SU-DHL-6 (cell line): Measurements from ENCODE around the gene PLCXD1.
"Not testable (repeated sequence)": the region's sequence is repeated elsewhere in the genome, so short reads cannot be mapped to it uniquely, and the experiment has no call there.

ENCODE experiments used
- CTCF ChIP-seq: fragments of 200-600 bp; sonication (generic); IDR thresholded peaks from one replicate; pipeline ENCODE4 v1.5.1; 2017; ENCODE audit warnings: antibody characterized with exemption, mild to moderate bottlenecking, low read length, moderate library complexity; ENCODE audit not compliant: insufficient read depth, poor library complexity, severe bottlenecking
- EZH2phosphoT487 ChIP-seq: fragments of 200-600 bp; sonication (generic), shearing (Covaris generic); conservative IDR thresholded peaks from 2 replicates; pipeline ENCODE4 v1.6.1; 2018; ENCODE audit warnings: mild to moderate bottlenecking, antibody characterized with exemption, low read length, moderate library complexity, mixed read lengths

GRCh38 chrX:264006-264405 is 17.2 kb upstream of the PLCXD1 start:
- not testable (repeated sequence) for TF ChIP-seq CTCF, EZH2phosphoT487
